Ascending aorta (tissue), 2 donors: ENCODE measurements around the gene RPL10. TPM values are rescaled to one million over a fixed set of nuclear protein-coding genes. Genes with fewer than 3 reads are reported as not detected.

Experiments
- DNase-seq, 2 donors: peaks; one replicate each; pipeline ENCODE4 v3.0.0-alpha.2; 2019; ENCODE audit warnings: low spot score in 2 of 2
- H3K27ac ChIP-seq, 2 donors: fragments of 200-600 bp; sonication (generic); one replicate each; pipeline ENCODE4 v1.5.1; 2016 to 2017; ENCODE audit warnings: mild to moderate bottlenecking in 1 of 2
- H3K27me3 ChIP-seq: fragments of 200-600 bp; sonication (generic); one replicate; pipeline ENCODE4 v1.5.1; 2017
- H3K36me3 ChIP-seq, 2 donors: fragments of 200-600 bp; sonication (generic); one replicate each; pipeline ENCODE4 v1.5.1; 2016
- H3K4me1 ChIP-seq, 2 donors: fragments of 200-600 bp; sonication (generic); one replicate each; pipeline ENCODE4 v1.5.1; 2016 to 2017; ENCODE audit warnings: mild to moderate bottlenecking in 1 of 2
- H3K4me3 ChIP-seq, 2 donors: fragments of 200-600 bp; sonication (generic); one replicate each; pipeline ENCODE4 v1.5.1; 2016 to 2017; ENCODE audit warnings: mild to moderate bottlenecking in 1 of 2
- H3K9me3 ChIP-seq, 2 donors: fragments of 200-600 bp; sonication (generic); one replicate each; pipeline ENCODE4 v1.5.1; 2016
- intact Hi-C: fragments of 100-400 bp; cut with DNase I; formaldehyde crosslinking; loops from one replicate; pipeline ENCODE4 v1.15.1; 2023
- total RNA-seq: library from RNA; depleted of rRNA; stranded (reverse); fragments of >200 nt; gene quantifications from one replicate; pipeline ENCODE4 v1.1.0, GENCODE V29; 2016
- TF ChIP-seq, protein P1 (sequence below), 3 experiments: fragments of 200-600 bp in 2 of 3; fragments of 450-650 bp in 1 of 3; sonication (generic) in 2 of 3; IDR thresholded peaks; one replicate each; pipeline ENCODE4 v1.5.1; 2016 to 2019; ENCODE audit warnings: antibody characterized with exemption in 3 of 3, mild to moderate bottlenecking in 1 of 3, moderate library complexity in 1 of 3

RPL10 gene
- total RNA-seq, result 4,298 TPM

DNA sequence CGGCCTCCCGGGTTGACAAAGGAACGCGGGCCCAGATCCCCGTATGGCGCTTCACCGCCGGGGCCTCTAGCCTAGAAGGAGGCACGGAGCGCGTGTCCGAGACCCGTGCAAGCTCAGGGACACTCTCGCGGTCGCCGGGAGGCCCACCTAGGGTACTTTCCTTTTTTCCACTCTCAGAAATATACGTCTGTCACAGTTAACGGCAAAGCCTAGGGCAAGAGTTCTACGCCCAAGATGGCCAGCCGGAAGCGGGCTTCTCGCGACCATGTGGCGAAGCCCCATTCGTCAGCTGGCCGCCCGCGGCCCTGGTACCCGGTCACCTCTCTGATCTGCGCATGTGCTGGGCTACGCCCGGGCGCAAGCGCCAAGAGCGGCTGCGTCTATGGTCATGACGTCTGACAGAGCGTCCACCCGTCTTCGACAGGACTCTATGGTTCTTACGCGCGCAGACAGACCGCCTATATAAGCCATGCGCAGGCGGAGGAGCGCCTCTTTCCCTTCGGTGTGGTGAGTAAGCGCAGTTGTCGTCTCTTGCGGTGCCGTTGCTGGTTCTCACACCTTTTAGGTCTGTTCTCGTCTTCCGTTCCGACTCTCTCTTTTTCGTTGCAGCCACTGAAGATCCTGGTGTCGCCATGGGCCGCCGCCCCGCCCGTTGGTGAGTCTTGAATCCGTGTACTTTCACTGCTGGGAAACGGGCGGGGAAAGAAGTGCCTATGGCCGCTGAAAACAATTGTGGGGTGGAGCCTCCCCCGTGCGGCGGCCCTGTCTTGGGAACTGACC is at the start of gene RPL10:
Gene RPL10 (plus strand): TSS at position 490 of the 780 bp plus-strand sequence. CDS start 143 bp downstream, at position 633.
- Histone ChIP-seq H3K4me3 (peak within 1 kb of the TSS; percentile 56 to 91), H3K36me3 (peaks cover 10 to 16% of the 10 kb centered on the region in 2 donors), H3K27ac (peak within 1 kb of the TSS; percentile 94 to 97), H3K4me1 (peaks cover 0 to 9% of the 10 kb centered on the region in 2 donors), H3K9me3 (no peaks in the 10 kb centered on the region), H3K27me3 (no peaks in the 10 kb centered on the region)
- peak; percentile 83 to 97 for DNase-seq
- TF ChIP-seq, protein P1, sequence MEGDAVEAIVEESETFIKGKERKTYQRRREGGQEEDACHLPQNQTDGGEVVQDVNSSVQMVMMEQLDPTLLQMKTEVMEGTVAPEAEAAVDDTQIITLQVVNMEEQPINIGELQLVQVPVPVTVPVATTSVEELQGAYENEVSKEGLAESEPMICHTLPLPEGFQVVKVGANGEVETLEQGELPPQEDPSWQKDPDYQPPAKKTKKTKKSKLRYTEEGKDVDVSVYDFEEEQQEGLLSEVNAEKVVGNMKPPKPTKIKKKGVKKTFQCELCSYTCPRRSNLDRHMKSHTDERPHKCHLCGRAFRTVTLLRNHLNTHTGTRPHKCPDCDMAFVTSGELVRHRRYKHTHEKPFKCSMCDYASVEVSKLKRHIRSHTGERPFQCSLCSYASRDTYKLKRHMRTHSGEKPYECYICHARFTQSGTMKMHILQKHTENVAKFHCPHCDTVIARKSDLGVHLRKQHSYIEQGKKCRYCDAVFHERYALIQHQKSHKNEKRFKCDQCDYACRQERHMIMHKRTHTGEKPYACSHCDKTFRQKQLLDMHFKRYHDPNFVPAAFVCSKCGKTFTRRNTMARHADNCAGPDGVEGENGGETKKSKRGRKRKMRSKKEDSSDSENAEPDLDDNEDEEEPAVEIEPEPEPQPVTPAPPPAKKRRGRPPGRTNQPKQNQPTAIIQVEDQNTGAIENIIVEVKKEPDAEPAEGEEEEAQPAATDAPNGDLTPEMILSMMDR (IDR thresholded peaks at IDR 0.05), result no peak
- intact Hi-C loops, result loop anchor here (1.0 kb wide), 1 partner anchor 137 kb away; no protein-coding TSS in a partner anchor

DNA sequence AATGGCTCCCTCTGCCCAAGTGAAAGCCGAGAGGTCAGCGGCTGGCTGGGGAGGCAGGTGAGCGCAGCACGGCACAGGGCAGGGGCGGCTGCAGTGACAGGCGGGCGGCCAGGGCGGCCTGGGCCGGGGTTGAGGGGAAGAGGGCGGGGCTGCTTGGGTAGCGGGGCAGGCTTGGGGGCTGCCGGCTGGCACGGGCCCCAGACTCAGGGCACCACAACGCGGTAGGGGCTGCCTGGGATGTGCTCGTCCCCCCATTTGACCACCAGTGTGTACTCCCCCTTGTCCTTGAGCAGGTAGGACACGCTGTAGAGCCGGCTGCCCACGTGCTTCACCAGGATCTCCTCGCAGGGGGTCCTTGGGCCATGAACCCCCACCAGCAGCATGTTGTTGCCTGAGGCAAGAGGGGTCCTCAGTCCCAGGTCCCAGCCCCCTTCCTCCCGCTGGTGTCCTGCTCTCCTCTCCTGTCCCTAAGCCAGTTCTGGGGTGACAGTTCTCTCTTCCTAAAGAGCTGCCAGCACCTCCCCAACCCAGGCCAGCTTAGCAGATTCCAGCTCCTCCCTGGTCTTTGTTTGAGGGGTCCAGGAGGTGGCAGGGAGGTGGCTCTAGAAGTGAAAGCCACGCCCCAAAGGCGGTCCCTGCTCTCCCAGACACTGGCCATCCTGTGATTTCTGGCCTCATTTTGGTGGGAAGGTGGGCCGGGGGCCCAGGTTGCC is 49.4 kb upstream of the RPL10 start:
- DNase-seq, result no peak
- Histone ChIP-seq H3K9me3 (no peaks in the 10 kb centered on the region), H3K27ac (peak overlapping the region in 1 of 2 donors; percentile 13), H3K27me3 (no peaks in the 10 kb centered on the region), H3K4me3 (no peak overlapping the region), H3K36me3 (peaks cover 51 to 57% of the 10 kb centered on the region in 2 donors), H3K4me1 (no peaks in the 10 kb centered on the region)
- TF ChIP-seq, protein P1 (IDR thresholded peaks at IDR 0.05), result no peak
- intact Hi-C loops, result no loop called here

DNA sequence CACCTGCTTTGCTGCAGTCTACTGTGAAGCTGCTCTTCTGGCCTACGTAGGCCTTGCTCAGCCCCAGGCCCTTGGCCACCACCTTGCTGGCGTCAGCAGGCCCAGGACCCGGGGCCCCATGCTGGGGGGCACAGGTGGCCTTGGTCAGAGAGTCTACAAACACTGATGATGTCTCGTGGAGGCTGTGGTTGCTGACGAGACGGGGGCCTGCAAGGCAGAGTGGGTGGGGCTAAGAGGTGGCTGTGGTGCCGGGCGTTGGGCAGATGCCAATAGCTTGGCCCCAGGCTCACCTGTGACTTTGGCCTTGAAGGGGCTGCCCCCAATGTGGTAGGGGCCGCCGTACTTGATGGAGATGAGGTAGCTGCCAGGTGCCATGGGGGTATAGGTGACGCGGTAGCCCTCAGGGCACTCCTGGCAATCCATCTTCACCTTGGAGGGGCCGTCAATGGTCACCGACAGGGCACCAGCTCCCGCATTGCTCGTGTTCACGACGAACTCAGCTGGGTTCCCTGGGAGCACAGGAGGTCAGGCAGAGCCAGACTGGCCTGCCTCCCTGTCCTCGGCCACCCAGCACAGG is 48.7 kb upstream of the RPL10 start:
- no peak overlapping the region for H3K4me3 ChIP-seq
- no peaks in the 10 kb centered on the region for H3K9me3 ChIP-seq
- H3K27ac ChIP-seq, result no peak overlapping the region
- no peaks in the 10 kb centered on the region for H3K4me1 ChIP-seq
- H3K36me3 ChIP-seq, result peaks cover 58 to 63% of the 10 kb centered on the region in 2 donors
- DNase-seq, result no peak
- TF ChIP-seq, protein P1 (IDR thresholded peaks at IDR 0.05), result no peak
- H3K27me3 ChIP-seq, result no peaks in the 10 kb centered on the region
- intact Hi-C loops, result no loop called here

DNA sequence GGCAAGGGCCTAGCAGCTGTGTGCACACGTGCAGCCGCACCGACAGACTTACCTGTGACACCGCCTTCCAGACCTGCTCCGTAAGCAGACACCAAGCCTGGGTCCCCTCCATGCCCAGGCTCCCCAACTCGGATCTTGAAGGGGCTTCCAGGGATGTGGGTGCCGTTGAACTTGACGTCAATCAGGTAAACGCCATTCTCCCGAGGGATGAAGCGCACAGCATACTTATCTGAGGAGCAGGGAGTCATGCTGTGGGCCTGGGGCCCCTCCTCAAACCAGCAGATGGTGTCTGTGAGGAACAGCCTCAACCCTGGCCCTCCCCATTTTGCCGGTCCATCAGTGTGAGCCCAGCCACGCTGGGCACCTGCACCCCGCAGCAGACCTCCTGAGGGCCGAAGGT is 48.2 kb upstream of the RPL10 start:
- TF ChIP-seq, protein P1 (IDR thresholded peaks at IDR 0.05), result no peak
- Histone ChIP-seq H3K4me3 (no peak overlapping the region), H3K27ac (no peak overlapping the region), H3K9me3 (no peaks in the 10 kb centered on the region), H3K36me3 (peaks cover 63 to 69% of the 10 kb centered on the region in 2 donors), H3K27me3 (no peaks in the 10 kb centered on the region), H3K4me1 (no peaks in the 10 kb centered on the region)
- intact Hi-C loops, result no loop called here
- DNase-seq, result no peak

DNA sequence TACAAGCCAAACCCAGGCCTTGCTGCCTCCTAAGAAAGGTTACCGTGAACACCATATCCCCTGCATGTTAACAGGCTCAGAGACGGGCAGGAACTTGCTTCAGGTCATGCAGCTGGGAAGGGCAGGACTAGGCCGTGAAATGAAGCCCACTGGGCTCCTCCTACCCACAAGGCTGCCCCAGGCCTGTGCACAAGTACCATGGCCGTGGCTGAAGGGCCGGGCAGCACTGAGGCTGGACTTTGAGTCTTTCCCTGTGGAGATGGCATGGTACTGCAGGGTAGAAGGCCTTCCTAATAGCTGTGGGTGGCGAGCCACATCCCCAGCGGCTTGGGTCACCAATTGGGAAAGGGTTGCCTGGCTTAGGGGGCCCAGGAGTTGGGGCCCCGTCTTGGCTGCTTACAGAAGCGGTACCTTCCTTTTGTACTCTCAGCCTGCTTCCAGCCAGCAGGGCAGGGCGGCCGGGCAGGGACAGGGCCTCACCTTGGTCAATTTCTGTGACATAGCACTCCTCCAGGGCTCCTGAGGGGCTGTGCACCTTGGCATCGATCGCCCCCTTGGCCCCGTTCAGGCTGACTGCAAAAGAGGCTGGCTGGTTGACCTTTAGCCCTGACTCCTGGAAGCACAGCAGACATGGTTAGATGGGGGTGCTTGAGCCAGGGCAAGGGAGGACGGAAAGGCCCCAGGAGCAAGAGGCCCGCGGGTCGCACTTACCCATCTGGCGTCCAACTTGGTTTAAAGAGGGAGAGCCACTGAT is 47.6 kb upstream of the RPL10 start:
- Histone ChIP-seq H3K4me3 (no peak overlapping the region), H3K27ac (peak overlapping the region in 1 of 2 donors; percentile 5), H3K27me3 (no peaks in the 10 kb centered on the region), H3K9me3 (no peaks in the 10 kb centered on the region), H3K4me1 (no peaks in the 10 kb centered on the region), H3K36me3 (peaks cover 69 to 75% of the 10 kb centered on the region in 2 donors)
- TF ChIP-seq, protein P1 (IDR thresholded peaks at IDR 0.05), result no peak
- no peak for DNase-seq
- intact Hi-C loops, result no loop called here
